ENCODE measurements around the gene PDIA6.

PDIA6 gene

DNA sequence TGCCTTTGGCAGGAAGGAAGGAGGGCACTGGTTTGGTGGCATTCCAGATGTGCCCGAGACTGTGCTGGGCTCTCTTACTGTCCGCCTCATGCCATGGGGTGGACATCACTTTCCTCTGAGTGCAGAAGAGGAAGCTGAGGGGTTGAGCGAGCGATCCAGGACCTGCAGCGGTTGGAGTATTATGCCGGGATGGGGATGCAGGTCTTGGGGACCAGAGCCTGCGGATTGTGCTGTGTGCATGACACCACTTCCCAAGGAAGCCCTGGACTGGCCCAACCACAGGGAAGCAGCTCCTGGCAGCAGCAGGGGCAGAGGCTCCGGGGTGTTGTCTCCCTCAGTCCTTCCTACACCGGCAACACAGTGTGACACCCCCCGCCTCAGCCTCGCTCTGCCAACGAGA is 46.7 kb downstream of the PDIA6 start:
- H3K4me3 ChIP-seq (ENCODE audit: low read depth in 1 of 5, low read length in 5 of 5): no peak overlapping the region
- H3K27me3 ChIP-seq (ENCODE audit: control insufficient read depth in 5 of 5, insufficient read depth in 4 of 5, low read length in 5 of 5): peaks cover 0 to 12% (median 6%) of the 10 kb centered on the region in 5 donors
- no peak overlapping the region for H3K27ac ChIP-seq (ENCODE audit: low read depth, low read length)
- H3K36me3 ChIP-seq (ENCODE audit: control insufficient read depth in 5 of 5, insufficient read depth in 5 of 5, low read length in 5 of 5): no peaks in the 10 kb centered on the region
- H3K9me3 ChIP-seq (ENCODE audit: control insufficient read depth in 5 of 5, low read length in 5 of 5): no peaks in the 10 kb centered on the region
- H3K9ac ChIP-seq (ENCODE audit: low read length in 5 of 5): no peak overlapping the region
- peaks cover 0 to 4% (median 0%) of the 10 kb centered on the region in 5 donors for H3K4me1 ChIP-seq (ENCODE audit: control insufficient read depth in 5 of 5, insufficient read depth in 5 of 5, low read length in 5 of 5)

DNA sequence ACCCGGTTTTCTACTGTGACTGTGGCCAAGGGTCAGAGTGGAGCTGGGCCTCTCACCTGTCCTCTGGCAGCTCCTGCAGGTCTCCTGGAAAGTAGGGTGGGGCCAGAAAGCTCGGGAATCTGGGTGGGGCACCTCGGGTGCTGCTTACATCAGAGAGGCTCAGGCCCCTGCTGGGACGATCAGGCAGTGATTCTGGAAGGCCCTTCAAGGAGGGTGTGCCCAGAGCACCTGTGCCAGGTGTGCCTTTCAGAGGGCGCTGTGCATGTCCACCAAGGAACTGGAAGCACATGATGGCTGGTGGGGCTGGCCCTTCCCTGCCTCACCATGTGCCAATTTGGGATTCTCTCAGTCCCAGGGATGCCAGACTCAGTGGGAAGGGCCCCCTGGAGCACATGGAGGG is 47.1 kb downstream of the PDIA6 start:
- Histone ChIP-seq H3K9ac (ENCODE audit: low read length in 5 of 5) (no peak overlapping the region), H3K27me3 (ENCODE audit: control insufficient read depth in 5 of 5, insufficient read depth in 4 of 5, low read length in 5 of 5) (peaks cover 0 to 12% (median 6%) of the 10 kb centered on the region in 5 donors), H3K36me3 (ENCODE audit: control insufficient read depth in 5 of 5, insufficient read depth in 5 of 5, low read length in 5 of 5) (no peaks in the 10 kb centered on the region), H3K4me3 (ENCODE audit: low read depth in 1 of 5, low read length in 5 of 5) (no peak overlapping the region), H3K4me1 (ENCODE audit: control insufficient read depth in 5 of 5, insufficient read depth in 5 of 5, low read length in 5 of 5) (peaks cover 0 to 4% (median 0%) of the 10 kb centered on the region in 5 donors), H3K27ac (ENCODE audit: low read depth, low read length) (no peak overlapping the region), H3K9me3 (ENCODE audit: control insufficient read depth in 5 of 5, low read length in 5 of 5) (no peaks in the 10 kb centered on the region)

DNA sequence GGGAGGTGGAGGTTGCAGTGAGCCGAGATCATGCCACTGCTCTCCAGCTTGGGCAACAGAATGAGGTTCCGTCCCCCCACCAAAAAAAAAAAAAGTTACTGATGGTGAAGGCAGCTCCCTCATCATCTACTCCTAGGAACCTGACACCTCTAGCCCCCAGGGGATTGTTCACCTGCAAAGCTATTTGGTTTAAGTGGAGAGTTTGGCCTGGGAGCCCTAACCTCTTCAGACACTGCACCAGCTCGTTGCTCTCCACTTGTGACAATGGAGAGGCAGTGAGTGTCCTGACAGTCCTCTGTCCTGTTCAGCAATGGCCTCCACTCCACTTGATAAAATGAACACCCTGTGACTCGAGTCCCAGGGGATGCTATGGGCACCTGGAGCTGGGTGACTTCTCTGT is 47.7 kb downstream of the PDIA6 start:
- Histone ChIP-seq H3K27me3 (ENCODE audit: control insufficient read depth in 5 of 5, insufficient read depth in 4 of 5, low read length in 5 of 5) (peaks cover 0 to 12% (median 6%) of the 10 kb centered on the region in 5 donors), H3K27ac (ENCODE audit: low read depth, low read length) (no peak overlapping the region), H3K4me1 (ENCODE audit: control insufficient read depth in 5 of 5, insufficient read depth in 5 of 5, low read length in 5 of 5) (peaks cover 0 to 4% (median 0%) of the 10 kb centered on the region in 5 donors), H3K36me3 (ENCODE audit: control insufficient read depth in 5 of 5, insufficient read depth in 5 of 5, low read length in 5 of 5) (no peaks in the 10 kb centered on the region), H3K9ac (ENCODE audit: low read length in 5 of 5) (no peak overlapping the region), H3K9me3 (ENCODE audit: control insufficient read depth in 5 of 5, low read length in 5 of 5) (no peaks in the 10 kb centered on the region), H3K4me3 (ENCODE audit: low read depth in 1 of 5, low read length in 5 of 5) (no peak overlapping the region)

DNA sequence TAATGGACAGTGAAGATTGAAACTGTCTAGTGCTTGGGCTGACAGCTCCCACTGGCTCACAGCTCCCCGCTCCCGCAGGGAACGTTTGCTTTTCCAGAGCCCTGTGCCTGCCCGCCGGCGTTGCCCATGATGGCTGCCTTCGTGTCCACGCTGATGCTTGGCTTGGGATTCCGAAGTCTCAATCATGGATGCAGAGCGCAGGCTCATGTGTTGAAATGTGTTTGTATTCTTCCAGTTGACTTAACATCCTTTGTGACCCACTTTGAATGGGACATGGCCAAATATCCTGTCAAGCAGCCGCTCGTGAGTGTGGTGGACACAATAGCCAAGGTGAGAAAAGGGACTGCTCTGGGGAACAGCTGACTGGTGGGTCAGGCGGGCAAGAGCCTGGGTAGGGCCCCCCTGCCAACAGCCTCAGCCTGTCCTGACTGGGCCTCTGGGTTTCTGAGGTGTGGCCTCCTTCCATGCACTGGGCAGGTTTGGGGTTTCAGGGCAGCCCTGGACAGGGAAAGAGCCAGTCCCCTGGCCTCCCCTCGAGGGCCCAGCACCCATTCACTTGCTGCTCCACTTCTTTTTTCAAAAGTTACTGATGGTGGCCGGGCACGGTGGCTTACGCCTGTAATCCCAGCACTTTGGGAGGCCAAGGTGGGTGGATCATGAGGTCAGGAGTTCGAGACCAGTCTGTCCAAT is 48.3 kb downstream of the PDIA6 start:
- H3K9ac ChIP-seq (ENCODE audit: low read length in 5 of 5): no peak overlapping the region
- no peak overlapping the region for H3K27ac ChIP-seq (ENCODE audit: low read depth, low read length)
- H3K27me3 ChIP-seq (ENCODE audit: control insufficient read depth in 5 of 5, insufficient read depth in 4 of 5, low read length in 5 of 5): peaks cover 0 to 12% (median 6%) of the 10 kb centered on the region in 5 donors
- no peak overlapping the region for H3K4me3 ChIP-seq (ENCODE audit: low read depth in 1 of 5, low read length in 5 of 5)
- peaks cover 0 to 4% (median 0%) of the 10 kb centered on the region in 5 donors for H3K4me1 ChIP-seq (ENCODE audit: control insufficient read depth in 5 of 5, insufficient read depth in 5 of 5, low read length in 5 of 5)
- no peaks in the 10 kb centered on the region for H3K9me3 ChIP-seq (ENCODE audit: control insufficient read depth in 5 of 5, low read length in 5 of 5)
- H3K36me3 ChIP-seq (ENCODE audit: control insufficient read depth in 5 of 5, insufficient read depth in 5 of 5, low read length in 5 of 5): no peaks in the 10 kb centered on the region

DNA sequence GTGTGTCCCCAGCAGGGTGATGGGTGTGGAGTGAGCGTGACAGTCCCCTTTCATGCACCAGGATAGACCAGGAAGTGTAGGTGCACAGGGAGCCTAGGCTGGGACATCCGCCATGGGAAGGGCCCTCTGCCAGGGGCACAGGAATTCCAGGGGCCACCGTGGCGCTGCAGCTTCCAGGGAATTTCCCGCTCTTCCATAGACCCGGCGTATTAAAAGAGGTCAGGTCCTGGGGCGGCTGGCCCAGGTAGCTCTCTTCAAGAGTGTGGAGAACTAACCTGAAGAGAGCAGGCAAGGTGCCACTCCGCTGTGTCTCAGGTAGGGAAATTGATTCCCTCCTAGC is 49.2 kb downstream of the PDIA6 start:
- Histone ChIP-seq H3K9me3 (ENCODE audit: control insufficient read depth in 5 of 5, low read length in 5 of 5) (no peaks in the 10 kb centered on the region), H3K36me3 (ENCODE audit: control insufficient read depth in 5 of 5, insufficient read depth in 5 of 5, low read length in 5 of 5) (no peaks in the 10 kb centered on the region), H3K4me3 (ENCODE audit: low read depth in 1 of 5, low read length in 5 of 5) (no peak overlapping the region), H3K4me1 (ENCODE audit: control insufficient read depth in 5 of 5, insufficient read depth in 5 of 5, low read length in 5 of 5) (peaks cover 0 to 4% (median 0%) of the 10 kb centered on the region in 5 donors), H3K27me3 (ENCODE audit: control insufficient read depth in 5 of 5, insufficient read depth in 4 of 5, low read length in 5 of 5) (peaks cover 0 to 12% (median 6%) of the 10 kb centered on the region in 5 donors), H3K27ac (ENCODE audit: low read depth, low read length) (no peak overlapping the region), H3K9ac (ENCODE audit: low read length in 5 of 5) (no peak overlapping the region)

DNA sequence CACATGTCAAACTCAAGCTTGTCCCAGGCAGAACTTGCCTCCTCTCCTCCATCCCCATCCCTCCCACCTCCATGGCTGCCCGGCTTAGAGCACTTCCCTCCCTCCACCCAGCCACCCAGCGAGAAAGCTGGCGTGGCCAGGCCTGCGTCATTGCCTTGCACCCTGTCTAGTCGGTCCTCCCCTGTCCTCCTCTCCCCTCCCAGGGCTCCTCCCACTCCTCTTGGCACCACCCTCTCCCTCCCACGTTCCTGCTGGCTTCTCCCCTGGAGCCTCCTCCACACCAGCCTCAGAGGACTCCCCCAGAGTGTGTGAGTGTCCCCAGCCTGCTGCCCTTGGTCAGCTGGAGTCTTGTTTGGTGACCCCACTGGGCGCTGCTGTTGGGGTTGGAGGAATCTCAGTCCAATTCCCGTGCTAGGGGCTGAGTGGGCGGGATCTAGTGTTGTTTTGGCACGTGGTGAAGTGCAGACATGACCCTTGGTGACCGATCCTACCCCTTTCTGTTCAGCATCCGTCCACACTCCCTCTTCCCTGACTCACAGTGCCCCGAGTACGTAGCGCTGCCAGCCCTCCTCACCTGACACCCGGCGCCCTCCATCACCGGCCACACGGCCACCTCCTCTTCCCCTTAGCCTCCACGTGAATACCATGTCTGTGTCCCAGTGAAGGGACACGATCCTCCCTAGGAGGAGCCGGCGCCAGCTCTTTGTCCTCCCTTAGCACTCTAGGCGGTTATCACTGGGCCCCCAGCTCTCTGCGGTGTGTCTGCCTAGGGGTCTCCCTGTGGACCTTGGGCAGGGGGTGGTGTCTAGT is 49.7 kb downstream of the PDIA6 start:
- Histone ChIP-seq H3K4me3 (ENCODE audit: low read depth in 1 of 5, low read length in 5 of 5) (no peak overlapping the region), H3K4me1 (ENCODE audit: control insufficient read depth in 5 of 5, insufficient read depth in 5 of 5, low read length in 5 of 5) (peaks cover 0 to 4% (median 0%) of the 10 kb centered on the region in 5 donors), H3K9ac (ENCODE audit: low read length in 5 of 5) (no peak overlapping the region)

DNA sequence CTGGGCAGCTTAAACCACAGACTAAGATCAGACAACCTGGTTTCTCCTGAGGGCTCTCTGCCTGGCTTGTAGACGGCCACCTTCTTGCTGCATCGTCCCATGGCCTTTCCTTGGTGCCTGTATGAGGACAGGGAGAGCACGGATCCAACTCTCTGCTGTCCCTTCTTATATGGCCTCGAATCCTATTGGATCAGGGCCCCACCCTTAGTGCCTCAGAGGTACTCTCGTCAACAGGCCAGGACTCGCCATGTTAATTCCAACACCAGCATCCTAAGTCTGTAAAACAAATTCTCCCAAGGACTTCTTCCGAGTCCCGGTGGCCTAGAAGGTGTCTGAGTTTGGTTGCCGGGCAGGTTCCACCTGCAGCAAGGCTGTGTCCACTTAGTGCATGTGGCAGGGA is 51.0 kb downstream of the PDIA6 start:
- Histone ChIP-seq H3K4me3 (ENCODE audit: low read depth in 1 of 5, low read length in 5 of 5) (no peak overlapping the region), H3K27me3 (ENCODE audit: control insufficient read depth in 5 of 5, insufficient read depth in 4 of 5, low read length in 5 of 5) (peaks cover 0 to 12% (median 9%) of the 10 kb centered on the region in 5 donors), H3K4me1 (ENCODE audit: control insufficient read depth in 5 of 5, insufficient read depth in 5 of 5, low read length in 5 of 5) (peaks cover 0 to 4% (median 0%) of the 10 kb centered on the region in 5 donors), H3K9me3 (ENCODE audit: control insufficient read depth in 5 of 5, low read length in 5 of 5) (no peaks in the 10 kb centered on the region), H3K36me3 (ENCODE audit: control insufficient read depth in 5 of 5, insufficient read depth in 5 of 5, low read length in 5 of 5) (no peaks in the 10 kb centered on the region), H3K9ac (ENCODE audit: low read length in 5 of 5) (no peak overlapping the region), H3K27ac (ENCODE audit: low read depth, low read length) (no peak overlapping the region)

More for the DNA sequence above, 49.7 kb downstream of the PDIA6 start:
- Histone ChIP-seq H3K9me3 (ENCODE audit: control insufficient read depth in 5 of 5, low read length in 5 of 5) (no peaks in the 10 kb centered on the region), H3K27ac (ENCODE audit: low read depth, low read length) (no peak overlapping the region), H3K27me3 (ENCODE audit: control insufficient read depth in 5 of 5, insufficient read depth in 4 of 5, low read length in 5 of 5) (peaks cover 0 to 12% (median 6%) of the 10 kb centered on the region in 5 donors), H3K36me3 (ENCODE audit: control insufficient read depth in 5 of 5, insufficient read depth in 5 of 5, low read length in 5 of 5) (no peaks in the 10 kb centered on the region)

DNA sequence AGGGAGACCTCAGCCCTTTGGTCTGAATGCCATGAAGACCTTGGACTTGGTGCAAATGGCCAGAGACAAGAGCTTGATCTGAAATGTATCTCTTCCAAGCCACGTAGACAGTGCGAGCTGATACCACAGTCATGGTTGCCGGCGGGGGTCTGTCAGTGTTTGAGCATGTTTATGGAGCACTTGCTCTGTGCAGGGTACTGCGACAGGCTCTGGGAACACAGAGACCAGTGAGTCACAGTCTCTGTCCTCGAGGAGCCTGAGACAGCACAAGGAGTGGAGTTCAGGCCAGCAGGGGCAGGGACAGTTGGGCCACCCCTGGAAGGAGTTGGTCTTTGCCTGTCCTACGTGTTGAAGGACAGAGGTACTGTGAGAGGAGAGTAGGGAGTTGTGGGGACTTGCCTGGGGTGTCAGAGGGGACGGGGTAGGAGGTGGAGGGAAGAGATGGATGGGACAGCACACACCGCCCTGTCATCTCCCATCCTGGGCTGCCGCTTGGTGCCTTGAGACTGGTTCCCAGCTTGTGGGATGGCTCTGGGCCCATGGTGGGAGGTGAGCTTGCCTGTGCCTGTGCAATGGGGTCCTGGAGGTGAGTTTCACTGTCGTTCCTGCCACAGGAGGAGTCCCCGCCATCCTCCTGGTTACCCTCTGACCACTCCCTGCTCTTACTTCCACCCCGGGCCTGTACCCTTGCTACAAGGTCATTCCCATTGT is 51.6 kb downstream of the PDIA6 start:
- H3K27me3 ChIP-seq (ENCODE audit: control insufficient read depth in 5 of 5, insufficient read depth in 4 of 5, low read length in 5 of 5): peaks cover 0 to 12% (median 9%) of the 10 kb centered on the region in 5 donors
- no peak overlapping the region for H3K27ac ChIP-seq (ENCODE audit: low read depth, low read length)
- no peaks in the 10 kb centered on the region for H3K9me3 ChIP-seq (ENCODE audit: control insufficient read depth in 5 of 5, low read length in 5 of 5)
- H3K36me3 ChIP-seq (ENCODE audit: control insufficient read depth in 5 of 5, insufficient read depth in 5 of 5, low read length in 5 of 5): no peaks in the 10 kb centered on the region
- peaks cover 0 to 4% (median 0%) of the 10 kb centered on the region in 5 donors for H3K4me1 ChIP-seq (ENCODE audit: control insufficient read depth in 5 of 5, insufficient read depth in 5 of 5, low read length in 5 of 5)
- no peak overlapping the region for H3K4me3 ChIP-seq (ENCODE audit: low read depth in 1 of 5, low read length in 5 of 5)
- H3K9ac ChIP-seq (ENCODE audit: low read length in 5 of 5): no peak overlapping the region

DNA sequence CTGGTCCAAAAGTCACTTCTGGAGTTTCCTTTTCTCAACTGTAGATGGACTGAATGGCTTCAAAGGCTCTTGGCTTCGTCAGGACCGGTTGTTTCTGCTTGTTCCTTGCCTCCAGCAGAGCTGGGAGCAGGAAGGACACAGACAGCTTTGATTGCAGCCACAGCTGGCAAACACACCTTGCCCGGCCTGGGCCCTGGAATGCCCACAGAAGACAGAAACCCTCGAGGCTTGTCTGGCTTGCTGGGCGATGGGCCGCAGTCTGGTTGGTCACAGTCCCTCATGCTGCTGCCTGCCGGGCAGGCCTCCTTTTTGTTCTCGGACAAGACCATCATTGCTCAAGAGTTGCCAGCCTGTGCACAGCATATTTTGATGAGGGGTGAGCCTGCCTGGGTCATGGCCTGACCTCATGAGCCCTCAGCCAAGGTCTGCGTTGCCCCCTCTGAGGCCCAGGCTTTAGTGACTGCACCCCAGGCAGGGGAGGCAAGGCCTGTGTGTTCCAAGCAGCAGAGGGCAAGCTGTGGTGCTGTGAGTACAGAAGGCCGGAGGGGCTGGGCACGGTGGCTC is 53.4 kb downstream of the PDIA6 start:
- H3K9ac ChIP-seq (ENCODE audit: low read length in 5 of 5): no peak overlapping the region
- peaks cover 0 to 12% (median 9%) of the 10 kb centered on the region in 5 donors for H3K27me3 ChIP-seq (ENCODE audit: control insufficient read depth in 5 of 5, insufficient read depth in 4 of 5, low read length in 5 of 5)
- no peak overlapping the region for H3K27ac ChIP-seq (ENCODE audit: low read depth, low read length)
- H3K4me1 ChIP-seq (ENCODE audit: control insufficient read depth in 5 of 5, insufficient read depth in 5 of 5, low read length in 5 of 5): peaks cover 0 to 4% (median 0%) of the 10 kb centered on the region in 5 donors
- H3K4me3 ChIP-seq (ENCODE audit: low read depth in 1 of 5, low read length in 5 of 5): no peak overlapping the region
- H3K9me3 ChIP-seq (ENCODE audit: control insufficient read depth in 5 of 5, low read length in 5 of 5): no peaks in the 10 kb centered on the region
- H3K36me3 ChIP-seq (ENCODE audit: control insufficient read depth in 5 of 5, insufficient read depth in 5 of 5, low read length in 5 of 5): no peaks in the 10 kb centered on the region
